Testis (tissue), 2 donors: ENCODE data around the gene OR2T10.

ENCODE experiments used
- POLR2A ChIP-seq: fragments of 450-650 bp; IDR thresholded peaks from one replicate; pipeline ENCODE4 v1.6.1; 2017; ENCODE audit warnings: antibody characterized with exemption, mild to moderate bottlenecking, moderate library complexity
- TF ChIP-seq, protein P1 (sequence below), 3 experiments: fragments of 450-650 bp in 2 of 3; fragments of 200-600 bp in 1 of 3; sonication (generic) in 1 of 3; IDR thresholded peaks; one replicate each; pipeline ENCODE4 v1.5.1; 2016 to 2019; ENCODE audit warnings: antibody characterized with exemption in 3 of 3, mild to moderate bottlenecking in 2 of 3, moderate library complexity in 1 of 3

DNA sequence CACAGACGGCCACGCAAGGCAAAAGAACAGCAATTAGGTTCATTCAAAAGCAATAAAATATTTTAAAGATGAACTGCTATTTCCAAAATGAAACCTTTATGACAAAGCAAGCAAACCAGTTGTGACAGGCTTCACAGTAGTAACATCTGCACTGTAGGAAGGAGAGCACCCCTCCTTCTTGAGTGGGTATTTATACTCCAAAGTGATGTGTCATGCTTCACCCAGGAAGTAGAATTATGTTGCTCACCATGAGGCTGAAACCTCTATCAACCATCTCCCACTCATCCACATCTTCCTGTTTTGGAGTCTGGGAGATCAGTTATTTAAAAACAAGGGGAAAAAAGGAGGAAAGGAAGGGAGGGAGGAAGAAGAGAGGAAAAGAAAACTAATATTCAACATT, 885 bp downstream of the OR2T10 start:
- TF ChIP-seq, protein P1, sequence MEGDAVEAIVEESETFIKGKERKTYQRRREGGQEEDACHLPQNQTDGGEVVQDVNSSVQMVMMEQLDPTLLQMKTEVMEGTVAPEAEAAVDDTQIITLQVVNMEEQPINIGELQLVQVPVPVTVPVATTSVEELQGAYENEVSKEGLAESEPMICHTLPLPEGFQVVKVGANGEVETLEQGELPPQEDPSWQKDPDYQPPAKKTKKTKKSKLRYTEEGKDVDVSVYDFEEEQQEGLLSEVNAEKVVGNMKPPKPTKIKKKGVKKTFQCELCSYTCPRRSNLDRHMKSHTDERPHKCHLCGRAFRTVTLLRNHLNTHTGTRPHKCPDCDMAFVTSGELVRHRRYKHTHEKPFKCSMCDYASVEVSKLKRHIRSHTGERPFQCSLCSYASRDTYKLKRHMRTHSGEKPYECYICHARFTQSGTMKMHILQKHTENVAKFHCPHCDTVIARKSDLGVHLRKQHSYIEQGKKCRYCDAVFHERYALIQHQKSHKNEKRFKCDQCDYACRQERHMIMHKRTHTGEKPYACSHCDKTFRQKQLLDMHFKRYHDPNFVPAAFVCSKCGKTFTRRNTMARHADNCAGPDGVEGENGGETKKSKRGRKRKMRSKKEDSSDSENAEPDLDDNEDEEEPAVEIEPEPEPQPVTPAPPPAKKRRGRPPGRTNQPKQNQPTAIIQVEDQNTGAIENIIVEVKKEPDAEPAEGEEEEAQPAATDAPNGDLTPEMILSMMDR (IDR thresholded peaks at IDR 0.05): no peak
- no peak for TF ChIP-seq POLR2A
